Parathyroid adenoma (tissue), 2 donors: Measurements from ENCODE around the gene SLC12A2.

Experiments used
- H2AFZ ChIP-seq: fragments of 300-600 bp; sonication (generic); one replicate; pipeline ENCODE4 v1.7.0; 2017; ENCODE audit warnings: antibody characterized with exemption, mild to moderate bottlenecking
- H3K27ac ChIP-seq: fragments of 300-600 bp; sonication (generic); one replicate; pipeline ENCODE4 v1.7.0; 2017
- H3K27me3 ChIP-seq: fragments of 300-600 bp; sonication (generic); one replicate; pipeline ENCODE4 v1.7.0; 2017; ENCODE audit warnings: low read length; ENCODE audit not compliant: control insufficient read depth, insufficient read depth
- H3K36me3 ChIP-seq: fragments of 300-600 bp; sonication (generic); one replicate; pipeline ENCODE4 v1.7.0; 2017; ENCODE audit warnings: low read length; ENCODE audit not compliant: control insufficient read depth, insufficient read depth
- H3K4me1 ChIP-seq: fragments of 300-600 bp; sonication (generic); one replicate; pipeline ENCODE4 v1.7.0; 2017; ENCODE audit warnings: control low read depth
- H3K4me2 ChIP-seq: fragments of 300-600 bp; sonication (generic); one replicate; pipeline ENCODE4 v1.7.0; 2017; ENCODE audit warnings: low read length
- H3K4me3 ChIP-seq: fragments of 300-600 bp; sonication (generic); one replicate; pipeline ENCODE4 v1.7.0; 2017; ENCODE audit warnings: low read depth, low read length
- H3K79me2 ChIP-seq: fragments of 300-600 bp; sonication (generic); one replicate; pipeline ENCODE4 v1.7.0; 2017; ENCODE audit warnings: control low read depth
- H3K9ac ChIP-seq: fragments of 300-600 bp; sonication (generic); one replicate; pipeline ENCODE4 v1.7.0; 2017; ENCODE audit warnings: mild to moderate bottlenecking
- H3K9me3 ChIP-seq: fragments of 300-600 bp; sonication (generic); one replicate; pipeline ENCODE4 v1.7.0; 2017; ENCODE audit warnings: low read length; ENCODE audit not compliant: control insufficient read depth
- TF ChIP-seq, protein P1 (sequence below): fragments of 300-600 bp; sonication (generic); IDR thresholded peaks from one replicate; pipeline ENCODE4 v1.7.0; 2017; ENCODE audit warnings: antibody characterized with exemption, mild to moderate bottlenecking
- donor health status: primary hyperparathyroidism.

Gene SLC12A2

DNA sequence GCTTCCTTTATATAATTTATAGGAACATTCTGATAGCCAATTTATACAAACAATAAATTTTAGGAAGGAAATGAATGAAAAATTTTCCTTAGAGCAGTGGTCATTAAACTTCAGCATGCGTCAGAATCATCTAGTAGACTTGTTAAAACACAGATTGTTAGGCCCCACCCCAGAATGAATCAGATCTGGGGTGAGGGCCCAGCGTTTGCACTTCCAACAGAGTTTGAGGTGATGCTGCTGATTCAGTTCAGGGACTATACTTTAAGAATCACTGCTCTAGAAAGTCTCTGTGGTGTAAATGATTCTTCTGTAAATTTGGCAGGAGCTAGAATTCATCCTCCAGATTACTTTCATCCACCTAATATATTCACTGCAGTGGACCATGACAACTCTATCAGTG lies 80.4 kb downstream of the SLC12A2 start:
- TF ChIP-seq, protein P1, sequence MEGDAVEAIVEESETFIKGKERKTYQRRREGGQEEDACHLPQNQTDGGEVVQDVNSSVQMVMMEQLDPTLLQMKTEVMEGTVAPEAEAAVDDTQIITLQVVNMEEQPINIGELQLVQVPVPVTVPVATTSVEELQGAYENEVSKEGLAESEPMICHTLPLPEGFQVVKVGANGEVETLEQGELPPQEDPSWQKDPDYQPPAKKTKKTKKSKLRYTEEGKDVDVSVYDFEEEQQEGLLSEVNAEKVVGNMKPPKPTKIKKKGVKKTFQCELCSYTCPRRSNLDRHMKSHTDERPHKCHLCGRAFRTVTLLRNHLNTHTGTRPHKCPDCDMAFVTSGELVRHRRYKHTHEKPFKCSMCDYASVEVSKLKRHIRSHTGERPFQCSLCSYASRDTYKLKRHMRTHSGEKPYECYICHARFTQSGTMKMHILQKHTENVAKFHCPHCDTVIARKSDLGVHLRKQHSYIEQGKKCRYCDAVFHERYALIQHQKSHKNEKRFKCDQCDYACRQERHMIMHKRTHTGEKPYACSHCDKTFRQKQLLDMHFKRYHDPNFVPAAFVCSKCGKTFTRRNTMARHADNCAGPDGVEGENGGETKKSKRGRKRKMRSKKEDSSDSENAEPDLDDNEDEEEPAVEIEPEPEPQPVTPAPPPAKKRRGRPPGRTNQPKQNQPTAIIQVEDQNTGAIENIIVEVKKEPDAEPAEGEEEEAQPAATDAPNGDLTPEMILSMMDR, result no peak
- no peaks in the 10 kb centered on the region for H3K4me1 ChIP-seq
- no peaks in the 10 kb centered on the region for H3K9me3 ChIP-seq

DNA sequence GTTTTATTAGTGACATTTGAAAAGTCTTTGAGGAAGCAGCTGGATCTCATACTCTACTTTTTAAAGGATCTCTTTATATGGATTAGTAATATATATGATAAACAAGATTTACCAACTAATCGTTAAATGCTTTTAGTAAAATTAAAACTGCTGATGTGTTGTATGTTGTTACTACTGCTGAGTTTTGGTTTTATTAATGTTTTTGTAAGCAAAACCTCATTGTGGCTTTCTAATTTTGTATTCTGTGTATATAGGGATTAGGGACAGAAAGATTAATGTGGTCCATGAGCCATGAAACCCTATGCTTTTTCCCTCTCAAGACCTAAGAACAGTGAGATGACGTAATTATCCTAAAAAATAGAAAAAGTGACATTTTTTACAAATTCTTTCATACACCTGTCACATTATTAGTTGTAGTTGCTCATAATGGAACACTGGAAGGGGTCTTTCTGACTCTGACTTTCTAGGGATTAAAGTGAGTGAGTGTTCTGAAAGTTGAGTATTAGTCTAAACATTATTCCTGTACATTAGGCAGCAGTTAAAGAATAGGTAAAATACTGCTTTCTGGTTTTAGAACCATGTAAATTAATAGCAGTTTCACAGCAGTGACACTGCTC lies 85.9 kb downstream of the SLC12A2 start:
- Histone ChIP-seq H3K36me3 (no peaks in the 10 kb centered on the region), H3K4me3 (no peak overlapping the region), H3K27ac (no peak overlapping the region), H3K79me2 (no peaks in the 10 kb centered on the region), H3K9ac (no peak overlapping the region), H3K9me3 (no peaks in the 10 kb centered on the region), H3K4me2 (no peak overlapping the region), H3K27me3 (no peaks in the 10 kb centered on the region), H2AFZ (no peak overlapping the region), H3K4me1 (no peaks in the 10 kb centered on the region)
- TF ChIP-seq, protein P1, result no peak

More for the DNA sequence above, 80.4 kb downstream of the SLC12A2 start:
- Histone ChIP-seq H3K79me2 (no peaks in the 10 kb centered on the region), H3K36me3 (no peaks in the 10 kb centered on the region), H2AFZ (no peak overlapping the region), H3K9ac (no peak overlapping the region), H3K27ac (no peak overlapping the region), H3K27me3 (no peaks in the 10 kb centered on the region), H3K4me2 (no peak overlapping the region), H3K4me3 (no peak overlapping the region)

DNA sequence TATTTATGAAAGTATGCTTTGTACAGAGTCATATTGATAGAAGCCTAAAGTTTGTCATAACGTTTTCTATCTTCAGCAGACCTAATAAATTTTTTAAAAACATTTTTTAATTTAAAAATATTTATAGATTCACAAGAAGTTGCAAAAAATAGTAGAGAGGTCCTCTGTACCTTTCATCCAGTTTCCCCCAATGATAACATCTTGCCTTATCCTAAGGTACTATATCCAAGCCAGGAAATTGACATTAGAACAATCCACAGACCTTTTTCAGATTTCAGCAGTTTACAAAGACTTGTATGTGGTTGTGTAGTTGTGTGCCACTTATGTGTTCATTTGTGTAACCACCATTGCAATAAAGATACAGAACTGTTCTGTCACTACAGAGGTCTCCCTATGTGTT lies 88.5 kb downstream of the SLC12A2 start:
- no peak overlapping the region for H3K9ac ChIP-seq
- no peak overlapping the region for H3K4me3 ChIP-seq
- no peaks in the 10 kb centered on the region for H3K79me2 ChIP-seq
- no peaks in the 10 kb centered on the region for H3K4me1 ChIP-seq
- H3K9me3 ChIP-seq, result no peaks in the 10 kb centered on the region
- no peak overlapping the region for H3K27ac ChIP-seq
- no peak overlapping the region for H2AFZ ChIP-seq
- H3K4me2 ChIP-seq, result no peak overlapping the region
- H3K36me3 ChIP-seq, result no peaks in the 10 kb centered on the region
- no peaks in the 10 kb centered on the region for H3K27me3 ChIP-seq
- TF ChIP-seq, protein P1, result no peak

DNA sequence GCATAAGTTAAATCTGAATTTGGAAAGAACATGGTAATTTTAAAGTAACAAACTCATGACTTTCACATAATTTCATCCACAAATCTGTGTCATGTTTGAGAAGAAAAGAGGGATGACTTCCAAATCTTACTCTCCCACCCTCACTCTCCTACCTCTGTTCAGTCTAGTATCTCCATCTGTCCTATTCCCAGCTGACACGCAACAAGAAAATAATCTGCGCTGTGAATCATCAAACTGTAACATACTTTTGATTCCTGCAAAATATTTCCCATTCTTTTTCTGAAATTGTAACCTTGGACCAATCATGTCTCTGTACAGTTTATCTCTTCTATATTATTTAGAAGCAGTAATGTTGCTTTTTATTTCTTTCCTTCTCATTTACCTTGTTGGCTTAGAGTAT lies 91.4 kb downstream of the SLC12A2 start:
- no peaks in the 10 kb centered on the region for H3K4me1 ChIP-seq
- H2AFZ ChIP-seq, result no peak overlapping the region
- H3K9ac ChIP-seq, result no peak overlapping the region
- no peaks in the 10 kb centered on the region for H3K27me3 ChIP-seq
- H3K4me2 ChIP-seq, result no peak overlapping the region
- no peak overlapping the region for H3K27ac ChIP-seq
- no peaks in the 10 kb centered on the region for H3K9me3 ChIP-seq
- H3K79me2 ChIP-seq, result no peaks in the 10 kb centered on the region
- H3K36me3 ChIP-seq, result no peaks in the 10 kb centered on the region
- TF ChIP-seq, protein P1, result no peak
- no peak overlapping the region for H3K4me3 ChIP-seq

DNA sequence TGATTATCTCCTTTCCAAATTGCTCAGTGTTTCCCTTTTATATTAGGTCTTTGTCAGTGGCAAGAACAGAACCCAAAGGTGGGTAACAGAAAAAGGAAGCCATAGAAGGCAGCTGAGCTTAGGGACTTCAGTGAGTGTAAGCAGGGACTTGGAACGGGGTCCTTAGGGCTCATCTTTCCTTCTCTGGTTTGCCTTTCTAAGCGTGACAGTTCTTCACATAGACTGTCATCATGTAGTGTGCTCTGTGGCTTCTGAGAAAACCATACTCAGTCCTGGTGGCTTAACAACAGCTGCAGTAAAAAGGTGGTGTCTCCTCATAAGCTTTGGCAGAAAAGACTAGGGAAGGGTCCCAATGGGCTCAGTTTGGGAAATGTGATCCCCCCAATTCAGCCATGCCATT lies 108.8 kb downstream of the SLC12A2 start:
- Histone ChIP-seq H3K4me3 (no peak overlapping the region), H3K36me3 (no peaks in the 10 kb centered on the region), H3K27me3 (no peaks in the 10 kb centered on the region), H3K9me3 (no peaks in the 10 kb centered on the region), H3K4me2 (no peak overlapping the region), H3K4me1 (peaks cover 13% of the 10 kb centered on the region), H3K9ac (no peak overlapping the region), H3K79me2 (no peaks in the 10 kb centered on the region), H2AFZ (no peak overlapping the region), H3K27ac (no peak overlapping the region)
- TF ChIP-seq, protein P1, result no peak
